ENCODE measurements around the gene ENO3. TPM values are rescaled to one million over a fixed set of nuclear protein-coding genes. Genes with fewer than 3 reads are reported as not detected.
A peak's percentile ranks its signal among the peaks of the same experiment; 100 is the strongest.

Gene ENO3
- total RNA-seq, 2 donors from 2014 or later = 90.0 to 102 TPM

GRCh38 chr17:4939796-4940554 lies 10.9 kb upstream of the ENO3 start, which contains the start of the genes RNF167 and SLC25A11:
Gene RNF167 (plus strand): TSS chr17:4940268. CDS start chr17:4940910, 642 bp downstream.
Gene SLC25A11 (minus strand): TSS chr17:4940046. CDS start chr17:4939910, 136 bp downstream.
- DNase-seq (peak; percentile 96 to 98), ATAC-seq (replicated peaks in 1 of 2) (peak; percentile 83)
- Mint-ChIP-seq H3K4me1 (ENCODE audit: low read depth) (peaks cover 54% of the 10 kb centered on the region), H3K4me3 (peak within 1 kb of the TSS; percentile 93 to 98), H3K36me3 (ENCODE audit: insufficient read depth in 2 of 2) (peaks cover 24 to 50% of the 10 kb centered on the region in 2 donors), H3K9me3 (no peaks in the 10 kb centered on the region), H3K27ac (peak within 1 kb of the TSS; percentile 99), H3K27me3 (ENCODE audit: low read depth) (no peaks in the 10 kb centered on the region)

GRCh38 chr17:4940555-4941318 lies 10.2 kb upstream of the ENO3 start:
- peak overlapping the region; percentile 93 to 98 for H3K4me3 Mint-ChIP-seq
- H3K4me1 Mint-ChIP-seq (ENCODE audit: low read depth) = peaks cover 61% of the 10 kb centered on the region
- ATAC-seq (replicated peaks in 1 of 2) = peak in 1 of 2 donors; percentile 5
- peak overlapping the region; percentile 99 for H3K27ac Mint-ChIP-seq
- peaks cover 31 to 56% of the 10 kb centered on the region in 2 donors for H3K36me3 Mint-ChIP-seq (ENCODE audit: insufficient read depth in 2 of 2)
- no peaks in the 10 kb centered on the region for H3K9me3 Mint-ChIP-seq
- peak; percentile 60 to 69 for DNase-seq
- H3K27me3 Mint-ChIP-seq (ENCODE audit: low read depth) = no peaks in the 10 kb centered on the region

GRCh38 chr17:4941319-4941610 lies 9.7 kb upstream of the ENO3 start:
- ATAC-seq (replicated peaks in 1 of 2) (no peak), DNase-seq (no peak)
- H3K36me3 Mint-ChIP-seq (ENCODE audit: insufficient read depth in 2 of 2) = peaks cover 34 to 57% of the 10 kb centered on the region in 2 donors
- H3K27ac Mint-ChIP-seq = peak overlapping the region; percentile 99
- no peaks in the 10 kb centered on the region for H3K27me3 Mint-ChIP-seq (ENCODE audit: low read depth)
- H3K4me1 Mint-ChIP-seq (ENCODE audit: low read depth) = peaks cover 66% of the 10 kb centered on the region
- H3K9me3 Mint-ChIP-seq = no peaks in the 10 kb centered on the region
- H3K4me3 Mint-ChIP-seq = peak overlapping the region; percentile 93 to 98

- no peaks in the 10 kb centered on the region for H3K9me3 Mint-ChIP-seq
- H3K27ac Mint-ChIP-seq = peak overlapping the region; percentile 26
- peaks cover 41 to 59% of the 10 kb centered on the region in 2 donors for H3K36me3 Mint-ChIP-seq (ENCODE audit: insufficient read depth in 2 of 2)
- H3K27me3 Mint-ChIP-seq (ENCODE audit: low read depth) = no peaks in the 10 kb centered on the region
- DNase-seq = no peak
- H3K4me3 Mint-ChIP-seq = peak overlapping the region; percentile 93 to 98
- H3K4me1 Mint-ChIP-seq (ENCODE audit: low read depth) = peaks cover 73% of the 10 kb centered on the region
- ATAC-seq (replicated peaks in 1 of 2) = no peak
Measured at GRCh38 chr17:4942760-4943508, 8.0 kb upstream of the ENO3 start.

- Mint-ChIP-seq H3K4me1 (ENCODE audit: low read depth) (peaks cover 62% of the 10 kb centered on the region), H3K4me3 (peak overlapping the region; percentile 93 to 98), H3K9me3 (no peaks in the 10 kb centered on the region), H3K27ac (peak overlapping the region; percentile 94), H3K36me3 (ENCODE audit: insufficient read depth in 2 of 2) (peaks cover 39 to 59% of the 10 kb centered on the region in 2 donors), H3K27me3 (ENCODE audit: low read depth) (no peaks in the 10 kb centered on the region)
- ATAC-seq (replicated peaks in 1 of 2) (peak; percentile 12), DNase-seq (peak; percentile 66 to 73)
Measured at GRCh38 chr17:4944163-4944553, 6.8 kb upstream of the ENO3 start.

- Mint-ChIP-seq H3K36me3 (ENCODE audit: insufficient read depth in 2 of 2) (peaks cover 39 to 59% of the 10 kb centered on the region in 2 donors), H3K4me3 (peak overlapping the region; percentile 93 to 98), H3K9me3 (no peaks in the 10 kb centered on the region), H3K27ac (peak overlapping the region; percentile 94), H3K4me1 (ENCODE audit: low read depth) (peaks cover 61% of the 10 kb centered on the region), H3K27me3 (ENCODE audit: low read depth) (no peaks in the 10 kb centered on the region)
- DNase-seq (peak; percentile 35 to 48), ATAC-seq (replicated peaks in 1 of 2) (no peak)
Measured at GRCh38 chr17:4944554-4945175, 6.3 kb upstream of the ENO3 start.

GRCh38 chr17:4945176-4945943 lies 5.6 kb upstream of the ENO3 start:
- peak; percentile 90 to 93 for DNase-seq
- Mint-ChIP-seq H3K36me3 (ENCODE audit: insufficient read depth in 2 of 2) (peaks cover 37 to 55% of the 10 kb centered on the region in 2 donors), H3K27me3 (ENCODE audit: low read depth) (no peaks in the 10 kb centered on the region), H3K4me3 (peak overlapping the region; percentile 93 to 98), H3K9me3 (no peaks in the 10 kb centered on the region), H3K27ac (peak overlapping the region; percentile 94), H3K4me1 (ENCODE audit: low read depth) (peaks cover 63% of the 10 kb centered on the region)
- peak; percentile 44 to 54 for ATAC-seq (replicated peaks in 1 of 2)

- Mint-ChIP-seq H3K9me3 (no peaks in the 10 kb centered on the region), H3K27me3 (ENCODE audit: low read depth) (no peaks in the 10 kb centered on the region), H3K4me1 (ENCODE audit: low read depth) (peaks cover 68% of the 10 kb centered on the region), H3K27ac (peak overlapping the region; percentile 95), H3K4me3 (peak overlapping the region; percentile 93 to 98), H3K36me3 (ENCODE audit: insufficient read depth in 2 of 2) (peaks cover 35 to 51% of the 10 kb centered on the region in 2 donors)
- DNase-seq = no peak
- ATAC-seq (replicated peaks in 1 of 2) = no peak
Measured at GRCh38 chr17:4945944-4946280, 5.0 kb upstream of the ENO3 start.

- Mint-ChIP-seq H3K4me1 (ENCODE audit: low read depth) (peaks cover 68% of the 10 kb centered on the region), H3K9me3 (no peaks in the 10 kb centered on the region), H3K36me3 (ENCODE audit: insufficient read depth in 2 of 2) (peaks cover 32 to 46% of the 10 kb centered on the region in 2 donors), H3K4me3 (peak overlapping the region; percentile 93 to 98), H3K27me3 (ENCODE audit: low read depth) (no peaks in the 10 kb centered on the region), H3K27ac (peak overlapping the region; percentile 95)
- DNase-seq (no peak), ATAC-seq (replicated peaks in 1 of 2) (no peak)
Measured at GRCh38 chr17:4946312-4946976, 4.5 kb upstream of the ENO3 start.

GRCh38 chr17:4947010-4947410 lies 3.9 kb upstream of the ENO3 start:
- Mint-ChIP-seq H3K27ac (peak overlapping the region; percentile 95), H3K27me3 (ENCODE audit: low read depth) (no peaks in the 10 kb centered on the region), H3K36me3 (ENCODE audit: insufficient read depth in 2 of 2) (peaks cover 29 to 40% of the 10 kb centered on the region in 2 donors), H3K9me3 (no peaks in the 10 kb centered on the region), H3K4me1 (ENCODE audit: low read depth) (peaks cover 67% of the 10 kb centered on the region), H3K4me3 (peak overlapping the region; percentile 93 to 98)
- ATAC-seq (replicated peaks in 1 of 2) = no peak
- peak in 1 of 2 donors; percentile 32 for DNase-seq

GRCh38 chr17:4947411-4948165 lies 3.3 kb upstream of the ENO3 start:
- peaks cover 61% of the 10 kb centered on the region for H3K4me1 Mint-ChIP-seq (ENCODE audit: low read depth)
- no peaks in the 10 kb centered on the region for H3K9me3 Mint-ChIP-seq
- H3K36me3 Mint-ChIP-seq (ENCODE audit: insufficient read depth in 2 of 2) = peaks cover 28 to 40% of the 10 kb centered on the region in 2 donors
- no peaks in the 10 kb centered on the region for H3K27me3 Mint-ChIP-seq (ENCODE audit: low read depth)
- H3K27ac Mint-ChIP-seq = peak overlapping the region; percentile 91
- peak overlapping the region; percentile 93 to 98 for H3K4me3 Mint-ChIP-seq
- DNase-seq = peak; percentile 79 to 84
- ATAC-seq (replicated peaks in 1 of 2) = peak; percentile 29 to 36

All from activated T-cell treated with anti-CD3 and anti-CD28 coated beads, Interleukin-2, amount 50 U/mL, for 72 hours (primary cell).